OCI-LY1 (cell line): ENCODE measurements around the gene OCRL.

Experiments
- CTCF ChIP-seq: fragments of 200-600 bp; sonication (generic), shearing (Covaris generic); IDR thresholded peaks from 2 replicates; pipeline ENCODE4 v1.5.1; 2017; ENCODE audit warnings: mild to moderate bottlenecking, antibody characterized with exemption, low read length, moderate library complexity, mixed read lengths
- EZH2 ChIP-seq: fragments of 200-600 bp; sonication (generic), shearing (Covaris generic); IDR thresholded peaks from 2 replicates; pipeline ENCODE4 v1.8.0; 2017; ENCODE audit warnings: borderline replicate concordance, mixed run types, mild to moderate bottlenecking, antibody characterized with exemption, low read length, moderate library complexity, mixed read lengths

- TF ChIP-seq CTCF = no peak
- no peak for TF ChIP-seq EZH2
Measured at GRCh38 chrX:129511689-129512088, 28.4 kb upstream of the OCRL start.
